TTC549 (cell line): Measurements from ENCODE around the gene YPEL3.

Source experiments
- FAIRE-seq: peaks from 2 replicates; lab custom pipeline; 2012; peaks lifted over from hg19 to GRCh38; lab: Jason Lieb, UNC

YPEL3 gene

DNA sequence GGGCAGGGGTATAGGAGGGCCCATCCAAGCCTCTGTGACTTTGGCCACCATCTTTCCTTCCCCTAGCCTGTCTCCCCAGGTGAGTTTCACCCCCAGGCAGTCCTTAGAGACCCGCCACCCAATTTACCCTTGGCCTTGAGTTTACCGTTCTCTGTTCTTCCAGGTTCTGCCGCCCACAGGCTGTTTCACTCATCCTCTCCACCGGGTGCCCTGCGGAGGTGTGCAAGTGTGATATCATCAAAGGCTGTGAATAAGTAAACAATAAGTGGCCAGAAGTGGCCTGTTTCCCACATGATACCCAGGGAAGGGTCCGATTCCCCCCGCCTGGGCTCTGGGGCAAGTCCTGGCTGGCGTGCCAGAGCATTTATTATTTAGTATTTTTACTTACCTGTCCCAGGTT, 49.8 kb downstream of the YPEL3 start:
- no peak for FAIRE-seq
